H1 (cell line): ENCODE results near the gene DDX51. TPM values are rescaled to one million over a fixed set of nuclear protein-coding genes. Genes with fewer than 3 reads are reported as not detected.

Experiments
- CTCF ChIA-PET: fragments of 300-600 bp; sonication (Branson Sonifier 250); formaldehyde crosslinking; loops from one replicate; lab custom pipeline; 2021; ENCODE audit not compliant: partially characterized antibody; lab: Charles Lee
- POLR2A ChIA-PET: fragments of 300-600 bp; sonication (Branson Sonifier 250); formaldehyde crosslinking; loops from one replicate; lab custom pipeline; 2021; ENCODE audit warnings: inconsistent platforms; ENCODE audit not compliant: partially characterized antibody; lab: Charles Lee
- DNase-seq, 2 experiments: peaks; one replicate each; pipeline versions ENCODE4 v3.0.0 to v3.0.0-alpha.2; 2010 to 2022; ENCODE audit warnings: low spot score in 2 of 2, low read depth in 1 of 2, mixed read lengths in 1 of 2
- FAIRE-seq: peaks from 2 replicates; lab custom pipeline; 2011; peaks lifted over from hg19 to GRCh38; lab: Jason Lieb, UNC
- H2AFZ ChIP-seq: 2 replicates; pipeline ENCODE4 v1.8.1; 2012; ENCODE audit warnings: low read length, inconsistent platforms
- H2AK5ac ChIP-seq: 2 replicates; pipeline ENCODE4 v1.6.1; 2013; ENCODE audit warnings: low read depth, low read length
- H2BK120ac ChIP-seq: replicated peaks from 2 replicates; pipeline ENCODE3; 2013; ENCODE audit warnings: low read depth, low read length, inconsistent platforms
- H2BK12ac ChIP-seq: 2 replicates; pipeline ENCODE4 v1.6.1; 2013; ENCODE audit warnings: low read depth, low read length
- H2BK15ac ChIP-seq: 2 replicates; pipeline ENCODE4 v1.6.1; 2013; ENCODE audit warnings: low read length
- H2BK20ac ChIP-seq: 2 replicates; pipeline ENCODE4 v1.6.1; 2013; ENCODE audit warnings: low read length
- H2BK5ac ChIP-seq: 2 replicates; pipeline ENCODE4 v1.6.1; 2013; ENCODE audit warnings: low read depth, low read length
- H3K14ac ChIP-seq: 2 replicates; pipeline ENCODE4 v1.6.1; 2013; ENCODE audit warnings: inconsistent platforms; ENCODE audit not compliant: insufficient read length
- H3K18ac ChIP-seq: 2 replicates; pipeline ENCODE4 v1.6.1; 2013; ENCODE audit warnings: low read length; ENCODE audit errors: extremely low read depth
- H3K23ac ChIP-seq: 2 replicates; pipeline ENCODE4 v1.6.1; 2013; ENCODE audit warnings: inconsistent platforms; ENCODE audit not compliant: insufficient read length
- H3K23me2 ChIP-seq: 2 replicates; pipeline ENCODE4 v1.6.1; 2013; ENCODE audit warnings: low read depth, low read length
- H3K27ac ChIP-seq: 2 replicates; pipeline ENCODE4 v1.6.1; 2011; ENCODE audit warnings: low read depth, low read length, inconsistent platforms
- H3K27me3 ChIP-seq, 4 experiments: replicated peaks in 1 of 4; 1 replicate in 1 of 4; 2 replicates in 3 of 4; pipeline versions ENCODE4 v1.6.1 to v1.8.1; 2011 to 2013; ENCODE audit warnings: low read length in 3 of 4, mild to moderate bottlenecking in 3 of 4, inconsistent platforms in 2 of 4, mixed read lengths in 2 of 4, moderate library complexity in 1 of 4; ENCODE audit not compliant: control insufficient read depth in 3 of 4, insufficient read depth in 3 of 4; ENCODE audit errors: extremely low read depth in 1 of 4
- H3K36me3 ChIP-seq, 4 experiments: 2 replicates each; pipeline versions ENCODE4 v1.6.1 to v1.8.1; 2011 to 2013; ENCODE audit warnings: mild to moderate bottlenecking in 4 of 4, low read length in 3 of 4, moderate library complexity in 2 of 4, control low read depth in 1 of 4, inconsistent platforms in 1 of 4; ENCODE audit not compliant: insufficient read depth in 4 of 4, control insufficient read depth in 2 of 4
- H3K4ac ChIP-seq: replicated peaks from 2 replicates; pipeline ENCODE3; 2013; ENCODE audit warnings: low read length, low read depth, mixed read lengths, inconsistent platforms; ENCODE audit not compliant: insufficient read length
- H3K4me1 ChIP-seq, 4 experiments: replicated peaks in 1 of 4; 1 replicate in 1 of 4; 2 replicates in 3 of 4; pipeline versions ENCODE4 v1.6.1 to v1.8.1; 2011 to 2013; ENCODE audit warnings: low read length in 3 of 4, inconsistent platforms in 2 of 4, mixed read lengths in 1 of 4; ENCODE audit not compliant: insufficient read depth in 4 of 4, control insufficient read depth in 3 of 4
- H3K4me2 ChIP-seq, 2 experiments: 2 replicates each; pipeline versions ENCODE4 v1.6.1 to v1.8.1; 2011 to 2013; ENCODE audit warnings: low read depth in 2 of 2, low read length in 2 of 2, control low read depth in 1 of 2, inconsistent platforms in 1 of 2, mild to moderate bottlenecking in 1 of 2; ENCODE audit not compliant: insufficient read depth in 1 of 2
- H3K4me3 ChIP-seq, 4 experiments: fragments of 200-600, 300-600 bp in 1 of 4; sonication (generic), shearing (Covaris generic), sonication (Bioruptor Twin) in 1 of 4; 2 replicates each; pipeline versions ENCODE4 v1.5.1 to v1.8.1; 2011 to 2016; ENCODE audit warnings: low read length in 4 of 4, low read depth in 3 of 4, control low read depth in 2 of 4, inconsistent platforms in 2 of 4, mild to moderate bottlenecking in 2 of 4, mixed read lengths in 1 of 4, moderate library complexity in 1 of 4; ENCODE audit not compliant: insufficient read depth in 2 of 4; ENCODE audit errors: extremely low read depth in 1 of 4
- H3K56ac ChIP-seq: replicated peaks from 2 replicates; pipeline ENCODE3; 2013; ENCODE audit warnings: low read depth, mild to moderate bottlenecking, mixed read lengths, low read length, inconsistent platforms; ENCODE audit not compliant: insufficient read length
- H3K79me1 ChIP-seq: 2 replicates; pipeline ENCODE4 v1.6.1; 2013; ENCODE audit warnings: low read depth, low read length, control low read depth
- H3K79me2 ChIP-seq, 2 experiments: 2 replicates each; pipeline versions ENCODE4 v1.6.1 to v1.8.1; 2012 to 2013; ENCODE audit warnings: low read length in 2 of 2, mild to moderate bottlenecking in 2 of 2, inconsistent platforms in 1 of 2; ENCODE audit not compliant: insufficient read depth in 2 of 2, control insufficient read depth in 1 of 2
- H3K9ac ChIP-seq, 4 experiments: replicated peaks in 1 of 4; 1 replicate in 1 of 4; 2 replicates in 3 of 4; pipeline versions ENCODE4 v1.6.1 to v1.8.1; 2011 to 2013; ENCODE audit warnings: low read depth in 3 of 4, low read length in 3 of 4, control low read depth in 2 of 4, mild to moderate bottlenecking in 2 of 4, moderate library complexity in 2 of 4, inconsistent platforms in 1 of 4; ENCODE audit errors: extremely low read depth in 1 of 4
- H3K9me3 ChIP-seq, 2 experiments: 2 replicates each; pipeline versions ENCODE4 v1.6.1 to v1.8.1; 2012 to 2013; ENCODE audit warnings: mild to moderate bottlenecking in 2 of 2, moderate library complexity in 2 of 2, control low read depth in 1 of 2, inconsistent platforms in 1 of 2, low read depth in 1 of 2, low read length in 1 of 2, mixed read lengths in 1 of 2; ENCODE audit not compliant: insufficient read depth in 2 of 2
- H4K20me1 ChIP-seq, 2 experiments: replicated peaks in 1 of 2; 2 replicates each; pipeline versions ENCODE3 to v1.8.1; 2011 to 2013; ENCODE audit warnings: inconsistent platforms in 2 of 2, low read length in 2 of 2, mild to moderate bottlenecking in 1 of 2; ENCODE audit not compliant: insufficient read depth in 2 of 2, control insufficient read depth in 1 of 2
- H4K5ac ChIP-seq: 2 replicates; pipeline ENCODE4 v1.6.1; 2013; ENCODE audit warnings: low read length, low read depth, mixed read lengths, inconsistent platforms; ENCODE audit not compliant: insufficient read length
- H4K8ac ChIP-seq: 2 replicates; pipeline ENCODE4 v1.8.0; 2013; ENCODE audit warnings: mild to moderate bottlenecking, moderate library complexity, low read length, inconsistent platforms; ENCODE audit not compliant: insufficient read depth; ENCODE audit errors: extremely low read depth
- H4K91ac ChIP-seq: replicated peaks from 2 replicates; pipeline ENCODE3; 2013; ENCODE audit warnings: low read length, mixed read lengths, inconsistent platforms; ENCODE audit not compliant: insufficient read length
- CHD1 ChIP-seq: IDR thresholded peaks from 2 replicates; pipeline ENCODE4 v1.6.1; 2012; ENCODE audit warnings: low read depth, low read length, improper control_type of control experiment
- HDAC6 ChIP-seq: IDR thresholded peaks from one replicate; pipeline ENCODE4 v1.7.1; 2012; ENCODE audit warnings: low read depth, mild to moderate bottlenecking, inconsistent platforms, low read length, moderate library complexity
- WGBS, 2 experiments: shearing (Covaris generic) in 1 of 2; methylation state at CpG; one replicate each; pipeline versions ENCODE4 v1.1.6 to v1.1.7; 2013 to 2015; ENCODE audit warnings: low lambda C conversion rate in 2 of 2, mixed read lengths in 2 of 2, inconsistent platforms in 1 of 2, low coverage in 1 of 2, missing lambda C conversion rate in 1 of 2; ENCODE audit not compliant: insufficient replicate concordance in 2 of 2, insufficient coverage in 1 of 2, insufficient read length in 1 of 2; ENCODE audit errors: extremely low coverage in 1 of 2, missing lambda C conversion rate in 1 of 2; 5-methylcytosine and 5-hydroxymethylcytosine counted together
- polyA plus RNA-seq, 7 experiments: library from polyadenylated mRNA; depleted of rRNA in 3 of 7; stranded (reverse) in 5 of 7; unstranded in 2 of 7; fragments of >200 nt in 5 of 7; fragments of 200-250 nt in 2 of 7; gene quantifications; 1 replicate in 5 of 7; 2 replicates in 1 of 7; 4 replicates in 1 of 7; pipeline versions ENCODE4 v1.2.1 to v1.2.3, GENCODE V29; 2011 to 2013; ENCODE audit warnings: missing spikeins in 2 of 7, mixed read lengths in 2 of 7
- total RNA-seq: library from RNA; stranded (reverse); fragmentation: NEBNext Ultra II Directional; extraction: Animal tissue kit (Norgen Biotek cat#: 25700); gene quantifications from 2 replicates; pipeline ENCODE4 v1.2.1, GENCODE V29; 2021

Gene DDX51
- total and polyA plus RNA-seq, 2 of the 8 experiments (the other 6 are each of a cell fraction or from before 2014, with no cell fraction given): 11.2 to 24.4 TPM

DNA sequence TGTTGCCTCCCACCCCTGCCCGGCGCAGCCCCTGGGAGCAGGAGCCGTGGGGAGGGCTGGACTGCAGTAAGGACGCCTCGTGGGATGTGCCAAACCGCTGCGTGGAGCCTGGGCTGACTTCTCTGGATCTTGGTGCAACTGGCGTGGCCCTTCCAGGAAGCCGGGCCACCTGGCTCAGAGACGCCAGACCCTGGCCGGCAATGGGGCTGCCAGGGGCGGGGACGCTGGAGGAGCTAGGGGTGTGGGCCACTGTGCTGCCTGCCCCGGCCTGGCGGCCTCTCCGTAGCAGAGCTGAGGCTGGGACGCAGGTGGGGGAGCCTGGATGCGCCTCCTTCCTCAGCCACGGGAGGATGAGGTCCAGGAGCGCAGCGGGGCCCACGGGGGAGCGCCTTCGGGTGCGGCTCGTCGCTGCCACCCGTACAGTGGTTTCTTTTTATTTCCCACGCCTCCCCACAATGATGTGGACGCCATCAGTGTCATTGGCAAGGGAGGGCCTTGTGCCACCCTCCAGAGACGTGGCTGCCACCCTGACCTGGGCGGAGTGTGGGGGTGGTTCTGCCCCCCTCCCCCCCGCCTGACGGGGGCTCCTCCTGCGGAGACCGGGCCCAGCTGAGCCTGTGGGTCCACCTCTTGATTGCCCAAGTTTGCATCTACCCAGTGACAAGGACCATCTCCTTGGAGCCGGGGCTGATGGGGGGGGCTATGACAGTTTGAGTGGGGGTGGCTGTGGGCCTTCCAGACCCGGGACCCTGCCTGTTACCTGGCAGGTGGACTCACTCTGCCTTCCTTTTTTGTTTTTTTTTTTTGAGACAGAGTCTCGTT lies 11.3 kb downstream of the DDX51 start:
- Histone ChIP-seq H3K79me1 (no peaks in the 10 kb centered on the region), H3K23ac (no peak overlapping the region), H3K23me2 (no peaks in the 10 kb centered on the region), H2BK20ac (no peak overlapping the region), H2BK5ac (no peak overlapping the region), H3K79me2 (no peaks in the 10 kb centered on the region), H3K9ac (no peak overlapping the region), H3K4me2 (no peak overlapping the region), H3K9me3 (peaks cover 8 to 20% of the 10 kb centered on the region in 2 experiments), H4K91ac (no peak overlapping the region), H4K20me1 (no peaks in the 10 kb centered on the region), H2BK120ac (no peak overlapping the region), H2AFZ (no peak overlapping the region), H2BK12ac (no peak overlapping the region), H3K27me3 (peaks cover 0 to 4% (median 1%) of the 10 kb centered on the region in 4 experiments; a peak in 3 of 7 replicates), H3K27ac (no peak overlapping the region), H4K8ac (no peak overlapping the region), H2BK15ac (no peak overlapping the region), H3K18ac (no peak overlapping the region), H3K36me3 (peaks cover 0 to 12% (median under 1%) of the 10 kb centered on the region in 4 experiments; a peak in 2 of 8 replicates), H3K4me3 (no peak overlapping the region), H3K4ac (no peak overlapping the region), H3K14ac (no peak overlapping the region), H3K56ac (no peak overlapping the region), H3K4me1 (no peaks in the 10 kb centered on the region), H2AK5ac (no peak overlapping the region), H4K5ac (no peak overlapping the region)
- FAIRE-seq (no peak), DNase-seq (no peak)
- ChIA-PET CTCF (interaction anchor here (1.1 to 2.7 kb wide), 4 partner anchors 10 to 281 kb away, joined by 3 to 7 read pairs (median 5); no protein-coding TSS in a partner anchor), POLR2A (interaction anchor here (1.8 to 2.7 kb wide), 2 partner anchors 8 to 10 kb away, joined by 8 to 15 read pairs; partner anchors contain the start of gene DDX51)
- no peak for TF ChIP-seq CHD1
- no peak for TF ChIP-seq HDAC6
- 89% methylated on average over 35 of the region's 39 CpGs; no CpG with 5 or more reads in 1 of the 2 experiments for WGBS, 2 experiments
